Brain microvascular endothelial cell (primary cell): ENCODE results near the gene CHKA.

ENCODE experiments used
- DNase-seq: peaks from one replicate; pipeline ENCODE4 v3.0.0-alpha.2; 2020
- H3K27ac ChIP-seq: fragments of 250-450 bp; sonication (Bioruptor Pico); 2 replicates; pipeline ENCODE4 v1.5.1; 2020; ENCODE audit warnings: mild to moderate bottlenecking, moderate library complexity
- H3K27me3 ChIP-seq: fragments of 250-450 bp; sonication (Bioruptor Pico); replicated peaks from 2 replicates; pipeline ENCODE4 v1.5.1; 2020; ENCODE audit warnings: mild to moderate bottlenecking
- H3K36me3 ChIP-seq: fragments of 250-450 bp; sonication (Bioruptor Pico); replicated peaks from 2 replicates; pipeline ENCODE4 v1.5.1; 2020; ENCODE audit warnings: mild to moderate bottlenecking
- H3K4me3 ChIP-seq: 2 replicates; pipeline ENCODE4 v1.5.1; 2011; ENCODE audit warnings: low read depth, mild to moderate bottlenecking, control low read depth, low read length, moderate library complexity
- in situ Hi-C: cut with HindIII; loops from 2 replicates; pipeline ENCODE4 v1.10.0; 2017; ENCODE audit warnings: low sequenced_read_pairs, low pct_ligation_motif_present
- TF ChIP-seq, protein P1 (sequence below): IDR thresholded peaks from 2 replicates; pipeline ENCODE4 v1.5.1; 2011; ENCODE audit warnings: low read depth, mild to moderate bottlenecking, moderate library complexity, low read length, control low read depth, inconsistent platforms; ENCODE audit errors: missing control alignments

CHKA gene

GRCh38 chr11:68035266-68035876 is 85.8 kb downstream of the CHKA start:
- no peaks in the 10 kb centered on the region for H3K27me3 ChIP-seq
- TF ChIP-seq, protein P1, sequence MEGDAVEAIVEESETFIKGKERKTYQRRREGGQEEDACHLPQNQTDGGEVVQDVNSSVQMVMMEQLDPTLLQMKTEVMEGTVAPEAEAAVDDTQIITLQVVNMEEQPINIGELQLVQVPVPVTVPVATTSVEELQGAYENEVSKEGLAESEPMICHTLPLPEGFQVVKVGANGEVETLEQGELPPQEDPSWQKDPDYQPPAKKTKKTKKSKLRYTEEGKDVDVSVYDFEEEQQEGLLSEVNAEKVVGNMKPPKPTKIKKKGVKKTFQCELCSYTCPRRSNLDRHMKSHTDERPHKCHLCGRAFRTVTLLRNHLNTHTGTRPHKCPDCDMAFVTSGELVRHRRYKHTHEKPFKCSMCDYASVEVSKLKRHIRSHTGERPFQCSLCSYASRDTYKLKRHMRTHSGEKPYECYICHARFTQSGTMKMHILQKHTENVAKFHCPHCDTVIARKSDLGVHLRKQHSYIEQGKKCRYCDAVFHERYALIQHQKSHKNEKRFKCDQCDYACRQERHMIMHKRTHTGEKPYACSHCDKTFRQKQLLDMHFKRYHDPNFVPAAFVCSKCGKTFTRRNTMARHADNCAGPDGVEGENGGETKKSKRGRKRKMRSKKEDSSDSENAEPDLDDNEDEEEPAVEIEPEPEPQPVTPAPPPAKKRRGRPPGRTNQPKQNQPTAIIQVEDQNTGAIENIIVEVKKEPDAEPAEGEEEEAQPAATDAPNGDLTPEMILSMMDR, result no peak
- no peak for DNase-seq
- H3K27ac ChIP-seq, result no peak overlapping the region
- H3K4me3 ChIP-seq, result no peak overlapping the region
- peaks cover 14% of the 10 kb centered on the region for H3K36me3 ChIP-seq
- in situ Hi-C loops, result no loop called here

GRCh38 chr11:68033708-68034045 is 87.5 kb downstream of the CHKA start:
- in situ Hi-C loops, result no loop called here
- H3K27ac ChIP-seq, result no peak overlapping the region
- TF ChIP-seq, protein P1, result no peak
- no peak overlapping the region for H3K4me3 ChIP-seq
- H3K27me3 ChIP-seq, result no peaks in the 10 kb centered on the region
- no peak for DNase-seq
- H3K36me3 ChIP-seq, result peaks cover 14% of the 10 kb centered on the region

DNA sequence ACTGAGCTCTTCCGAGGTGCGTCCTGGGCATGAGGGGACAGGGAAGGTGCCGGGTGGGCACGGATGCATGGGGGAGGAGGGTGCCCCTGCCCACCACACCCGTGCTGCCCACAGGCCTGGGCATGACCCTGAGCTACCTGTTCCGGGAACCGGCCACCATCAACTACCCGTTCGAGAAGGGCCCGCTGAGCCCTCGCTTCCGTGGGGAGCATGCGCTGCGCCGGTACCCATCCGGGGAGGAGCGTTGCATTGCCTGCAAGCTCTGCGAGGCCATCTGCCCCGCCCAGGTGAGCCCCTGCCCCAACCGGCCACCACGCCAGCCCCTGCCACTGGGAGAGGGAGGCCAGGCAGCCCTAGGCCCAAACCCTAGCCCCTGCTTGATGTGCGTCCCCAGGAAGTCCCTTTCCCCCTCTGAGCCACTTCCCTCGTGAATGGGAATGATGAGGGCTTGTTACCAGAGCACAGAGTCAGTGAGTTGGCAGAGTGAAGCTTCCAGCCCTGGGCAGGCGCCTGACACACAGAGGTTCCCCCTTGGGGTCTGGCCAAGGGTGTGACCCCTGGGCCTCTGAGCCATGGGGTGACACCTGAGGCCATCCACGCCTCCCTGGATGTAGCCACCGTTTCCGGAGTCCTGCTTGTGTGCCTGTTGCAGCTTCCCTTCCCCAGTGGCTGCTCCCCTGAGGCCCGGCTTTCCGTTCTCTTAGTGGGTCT is 88.0 kb downstream of the CHKA start:
- Histone ChIP-seq H3K27me3 (no peaks in the 10 kb centered on the region), H3K36me3 (peaks cover 14% of the 10 kb centered on the region), H3K27ac (no peak overlapping the region), H3K4me3 (no peak overlapping the region)
- TF ChIP-seq, protein P1, result no peak
- in situ Hi-C loops, result no loop called here
- no peak for DNase-seq

DNA sequence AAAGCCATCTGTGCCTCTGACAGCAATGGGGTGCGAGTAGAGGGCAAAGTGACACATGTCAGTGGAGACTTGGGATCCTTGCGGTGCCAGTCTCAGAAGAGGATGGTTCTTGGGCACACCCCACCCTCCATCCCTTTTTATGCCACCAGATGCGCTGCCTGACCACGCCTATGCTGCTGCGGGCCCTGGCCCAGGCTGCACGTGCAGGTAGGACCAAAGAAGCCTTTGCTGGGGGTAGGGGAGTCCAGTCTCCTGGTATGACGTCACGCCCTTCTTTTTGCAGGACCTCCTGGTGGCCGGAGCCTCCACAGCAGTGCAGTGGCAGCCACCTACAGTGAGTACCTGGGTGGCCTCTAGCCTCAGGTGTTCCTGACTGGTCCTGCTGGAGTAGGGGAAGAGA is 89.2 kb downstream of the CHKA start:
- Histone ChIP-seq H3K36me3 (peaks cover 14% of the 10 kb centered on the region), H3K27ac (no peak overlapping the region), H3K4me3 (no peak overlapping the region), H3K27me3 (no peaks in the 10 kb centered on the region)
- DNase-seq, result no peak
- in situ Hi-C loops, result no loop called here
- TF ChIP-seq, protein P1, result no peak

DNA sequence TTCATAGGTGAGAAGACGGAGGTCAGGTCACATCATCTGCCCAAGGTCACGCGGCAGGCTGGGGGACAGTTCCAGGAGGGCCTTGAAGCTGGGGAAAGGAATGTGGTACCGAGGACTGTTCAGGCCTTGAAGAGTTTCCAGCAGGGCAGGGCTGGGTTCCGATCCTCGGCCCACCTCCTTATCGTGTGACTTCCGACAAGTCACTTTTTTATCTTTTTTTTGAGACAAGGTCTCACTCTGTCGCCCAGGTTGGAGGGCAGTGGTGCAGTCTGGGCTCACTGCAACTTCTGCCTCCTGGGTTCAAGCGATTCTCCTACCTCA is 90.1 kb downstream of the CHKA start:
- in situ Hi-C loops, result no loop called here
- H3K27ac ChIP-seq, result peak overlapping the region; percentile 61

More for the DNA sequence above, 90.1 kb downstream of the CHKA start:
- peaks cover 14% of the 10 kb centered on the region for H3K36me3 ChIP-seq
- TF ChIP-seq, protein P1, result no peak
- no peak for DNase-seq
- H3K4me3 ChIP-seq, result peak overlapping the region; percentile 93
- no peaks in the 10 kb centered on the region for H3K27me3 ChIP-seq
